CD4-positive, alpha-beta T cell (primary cell): ENCODE results near the gene RPS25. TPM values are rescaled to one million over a fixed set of nuclear protein-coding genes. Genes with fewer than 3 reads are reported as not detected.
A peak's percentile ranks its signal among the peaks of the same experiment; 100 is the strongest.

Experiments
- ATAC-seq: fragments of 200-7000 bp; cut with Tn5 transposase; one replicate; pipeline ENCODE4 v1.10.0; 2022; ENCODE audit warnings: mild to moderate bottlenecking; ENCODE audit not compliant: poor library complexity
- CTCF ChIA-PET: fragments of 350-600 bp; sonication (Branson Sonifier 250); formaldehyde crosslinking; loops from one replicate; lab custom pipeline; 2021; ENCODE audit warnings: antibody characterized with exemption, inconsistent platforms; lab: Charles Lee
- POLR2A ChIA-PET: fragments of 350-600 bp; sonication (Branson Sonifier 250); formaldehyde crosslinking; loops from one replicate; lab custom pipeline; 2021; ENCODE audit warnings: antibody characterized with exemption, inconsistent platforms; lab: Charles Lee
- DNase-seq, 14 experiments: peaks; one replicate each; pipeline ENCODE4 v3.0.0-alpha.2; 2013 to 2020; ENCODE audit warnings: mixed read lengths in 2 of 14
- H3K27ac ChIP-seq, 2 donors: one replicate each; pipeline versions ENCODE4 v1.5.1 to v1.7.0; 2013; ENCODE audit warnings: low read length in 2 of 2, low read depth in 1 of 2, mild to moderate bottlenecking in 1 of 2
- H3K27me3 ChIP-seq, 2 experiments: 1 replicate in 1 of 2; 2 replicates in 1 of 2; pipeline versions ENCODE4 v1.6.1 to v1.7.0; 2013; ENCODE audit warnings: low read length in 2 of 2, control low read depth in 1 of 2, mild to moderate bottlenecking in 1 of 2, moderate library complexity in 1 of 2; ENCODE audit not compliant: insufficient read depth in 2 of 2, control insufficient read depth in 1 of 2
- H3K36me3 ChIP-seq: one replicate; pipeline ENCODE4 v1.6.1; 2013; ENCODE audit warnings: low read length, control low read depth; ENCODE audit not compliant: insufficient read depth
- H3K4me1 ChIP-seq: one replicate; pipeline ENCODE4 v1.6.1; 2013; ENCODE audit warnings: low read length, control low read depth; ENCODE audit not compliant: insufficient read depth
- H3K4me3 ChIP-seq: one replicate; pipeline ENCODE4 v1.5.1; 2013; ENCODE audit warnings: mild to moderate bottlenecking, low read length, moderate library complexity
- H3K9me3 ChIP-seq, 2 experiments: 1 replicate in 1 of 2; 2 replicates in 1 of 2; pipeline versions ENCODE4 v1.6.1 to v1.7.0; 2013; ENCODE audit warnings: low read length in 2 of 2, mild to moderate bottlenecking in 2 of 2, control low read depth in 1 of 2, moderate library complexity in 1 of 2; ENCODE audit not compliant: control insufficient read depth in 1 of 2, insufficient read depth in 1 of 2
- H3K27ac Mint-ChIP-seq: one replicate; pipeline ENCODE4 v1.8.0; 2020; ENCODE audit warnings: mixed read lengths
- H3K27me3 Mint-ChIP-seq: one replicate; pipeline ENCODE4 v1.8.0; 2021; ENCODE audit warnings: mixed read lengths
- H3K36me3 Mint-ChIP-seq: one replicate; pipeline ENCODE4 v1.8.0; 2021; ENCODE audit warnings: low read depth, mixed read lengths
- H3K4me1 Mint-ChIP-seq: one replicate; pipeline ENCODE4 v1.8.0; 2021; ENCODE audit warnings: low read depth, mixed read lengths
- H3K4me3 Mint-ChIP-seq: one replicate; pipeline ENCODE4 v1.8.0; 2020; ENCODE audit warnings: mild to moderate bottlenecking, mixed read lengths
- H3K9me3 Mint-ChIP-seq: one replicate; pipeline ENCODE4 v1.8.0; 2020; ENCODE audit warnings: mixed read lengths
- intact Hi-C, 2 experiments: fragments of 100-400 bp; cut with DNase I in 1 of 2; cut with micrococcal nuclease in 1 of 2; formaldehyde crosslinking; loops; one replicate each; pipeline versions ENCODE4 v1.15.1 to v1.9.0; 2023 to 2025; cut with DNase I, micrococcal nuclease
- polyA plus RNA-seq, 2 donors: library from polyadenylated mRNA; unstranded; fragments of 120-200 nt; gene quantifications; one replicate each; pipeline ENCODE4 v1.2.1, GENCODE V29; 2013
- total RNA-seq, 174 experiments: library from RNA in 2 of 174; stranded (reverse) in 2 of 174; gene quantifications; one replicate each; pipeline ENCODE4 v1.2.3 and lab custom pipeline; 2021 to 2026
- TF ChIP-seq, protein P1 (sequence below): fragments of 200-600 bp; IDR thresholded peaks from one replicate; pipeline ENCODE4 v1.8.0; 2022; ENCODE audit warnings: antibody characterized with exemption, mild to moderate bottlenecking

Gene RPS25
- 1,000 to 10,000 TPM; 2,261 to 2,296 TPM for total RNA-seq
- 4,217 TPM for polyA plus RNA-seq (2013, experiment 1 of 2)
- polyA plus RNA-seq (2013, experiment 2 of 2) = 2,700 TPM
- total RNA-seq (lab: John Stamatoyannopoulos, UW) = 526 to 1,465 (median 873) reads per million in 172 experiments

DNA sequence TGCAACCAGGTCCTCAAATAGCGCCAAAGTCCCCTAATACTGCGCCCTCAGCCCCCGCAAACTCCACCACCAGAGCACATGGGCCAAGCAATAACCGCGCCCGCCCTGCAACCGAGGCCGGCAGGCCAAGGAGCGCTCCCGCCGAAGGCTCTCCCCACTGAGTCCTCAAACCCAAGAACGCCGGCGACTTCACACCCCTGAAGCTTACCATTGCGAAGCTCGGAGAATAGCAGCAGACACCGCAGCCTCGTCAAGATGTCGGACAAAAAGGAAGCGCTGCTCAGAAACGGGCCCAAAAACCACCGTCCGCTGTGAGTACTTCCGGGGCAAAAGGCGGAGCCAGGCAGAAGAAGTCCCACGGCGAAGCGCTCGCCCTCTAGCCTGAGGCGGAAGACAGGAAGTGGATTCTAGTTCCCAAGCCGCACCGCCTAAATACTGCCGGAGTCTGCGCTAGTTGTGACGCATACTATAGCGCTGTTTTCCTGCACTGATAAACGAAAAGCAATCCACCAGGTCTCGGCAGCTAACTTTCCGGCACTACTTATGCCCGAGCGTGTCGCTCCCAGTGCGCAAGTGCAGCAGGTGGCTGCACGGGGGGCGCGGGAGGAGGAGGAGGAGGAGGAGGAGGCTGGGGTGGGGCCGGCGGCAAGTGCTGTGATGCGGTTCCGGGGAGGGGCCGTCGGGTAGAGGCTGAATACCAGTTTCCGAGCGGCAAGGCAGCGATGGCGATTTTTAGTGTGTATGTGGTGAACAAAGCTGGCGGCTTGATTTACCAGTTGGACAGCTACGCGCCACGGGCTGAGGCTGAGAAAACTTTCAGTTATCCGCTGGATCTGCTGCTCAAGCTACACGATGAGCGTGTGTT lies at the start of gene RPS25, which contains the start of gene TRAPPC4:
RPS25 (minus strand) TSS at position 270 of the 865 bp plus-strand sequence; CDS start at position 211, 59 bp downstream.
TRAPPC4 (plus strand) TSS at position 693 of the 865 bp plus-strand sequence; CDS start at position 723, 30 bp downstream.
- peak within 1 kb of the TSS; percentile 63 for H3K4me3 ChIP-seq
- POLR2A ChIA-PET = interaction anchor here (0.5 to 4.9 kb wide), 36 partner anchors 10 to 446 kb away, joined by 3 to 94 read pairs (median 4); partner anchors contain the start of genes ARCN1, C2CD2L, CBL and CENATAC
- Mint-ChIP-seq H3K4me3 (peak within 1 kb of the TSS; percentile 100), H3K9me3 (no peaks in the 10 kb centered on the region), H3K4me1 (peaks cover 62% of the 10 kb centered on the region), H3K27me3 (no peaks in the 10 kb centered on the region), H3K36me3 (peaks cover 94% of the 10 kb centered on the region), H3K27ac (peak within 1 kb of the TSS; percentile 99)
- no peaks in the 10 kb centered on the region for H3K27me3 ChIP-seq
- DNase-seq = peak; percentile 92 to 99 (median 94)
- TF ChIP-seq, protein P1, sequence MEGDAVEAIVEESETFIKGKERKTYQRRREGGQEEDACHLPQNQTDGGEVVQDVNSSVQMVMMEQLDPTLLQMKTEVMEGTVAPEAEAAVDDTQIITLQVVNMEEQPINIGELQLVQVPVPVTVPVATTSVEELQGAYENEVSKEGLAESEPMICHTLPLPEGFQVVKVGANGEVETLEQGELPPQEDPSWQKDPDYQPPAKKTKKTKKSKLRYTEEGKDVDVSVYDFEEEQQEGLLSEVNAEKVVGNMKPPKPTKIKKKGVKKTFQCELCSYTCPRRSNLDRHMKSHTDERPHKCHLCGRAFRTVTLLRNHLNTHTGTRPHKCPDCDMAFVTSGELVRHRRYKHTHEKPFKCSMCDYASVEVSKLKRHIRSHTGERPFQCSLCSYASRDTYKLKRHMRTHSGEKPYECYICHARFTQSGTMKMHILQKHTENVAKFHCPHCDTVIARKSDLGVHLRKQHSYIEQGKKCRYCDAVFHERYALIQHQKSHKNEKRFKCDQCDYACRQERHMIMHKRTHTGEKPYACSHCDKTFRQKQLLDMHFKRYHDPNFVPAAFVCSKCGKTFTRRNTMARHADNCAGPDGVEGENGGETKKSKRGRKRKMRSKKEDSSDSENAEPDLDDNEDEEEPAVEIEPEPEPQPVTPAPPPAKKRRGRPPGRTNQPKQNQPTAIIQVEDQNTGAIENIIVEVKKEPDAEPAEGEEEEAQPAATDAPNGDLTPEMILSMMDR = no peak
- H3K27ac ChIP-seq = peak within 1 kb of the TSS; percentile 93
- ATAC-seq = peak; percentile 83
- peaks cover 62% of the 10 kb centered on the region for H3K36me3 ChIP-seq
- peaks cover 0 to 3% of the 10 kb centered on the region in 2 experiments for H3K9me3 ChIP-seq
- peaks cover 58% of the 10 kb centered on the region for H3K4me1 ChIP-seq
- CTCF ChIA-PET = interaction anchor here (0.9 to 2.4 kb wide), 5 partner anchors 10 to 47 kb away, joined by 3 to 13 read pairs (median 4); partner anchors contain the start of gene SLC37A4
- intact Hi-C loops = loop anchor here (1.0 to 5.0 kb wide), 6 partner anchors 12 to 179 kb away; partner anchors contain the start of genes CENATAC (in 2 of the 2), DPAGT1 (in 2 of the 2), SLC37A4 (in 2 of the 2) and VPS11 (in 2 of the 2)

GRCh38 chr11:119067371-119068222 lies 49.5 kb upstream of the RPS25 start, which contains the start of gene VPS11:
VPS11 (plus strand) TSS chr11:119067818; CDS start chr11:119067824, 6 bp downstream.
- Histone ChIP-seq H3K27me3 (no peaks in the 10 kb centered on the region), H3K4me3 (peak within 1 kb of the TSS; percentile 99), H3K27ac (peak within 1 kb of the TSS; percentile 84 to 95), H3K4me1 (peaks cover 43% of the 10 kb centered on the region), H3K36me3 (peaks cover 29% of the 10 kb centered on the region), H3K9me3 (no peaks in the 10 kb centered on the region)
- Mint-ChIP-seq H3K27ac (peak within 1 kb of the TSS; percentile 90), H3K36me3 (peaks cover 47% of the 10 kb centered on the region), H3K4me1 (peaks cover 45% of the 10 kb centered on the region), H3K4me3 (peak within 1 kb of the TSS; percentile 91), H3K27me3 (no peaks in the 10 kb centered on the region), H3K9me3 (no peaks in the 10 kb centered on the region)
- ChIA-PET CTCF (interaction anchor here (1.0 to 3.9 kb wide), 6 partner anchors 10 to 289 kb away, joined by 3 to 22 read pairs (median 4); partner anchors contain the start of genes HMBS, HYOU1, NLRX1 and SLC37A4), POLR2A (interaction anchor here (0.6 to 2.2 kb wide), 40 partner anchors 9 to 669 kb away, joined by 3 to 55 read pairs (median 4); partner anchors contain the start of genes C2CD2L, CBL, CENATAC and DDX6)
- DNase-seq (peak; percentile 93 to 99 (median 98)), ATAC-seq (peak; percentile 91)
- intact Hi-C loops = loop anchor here (1.0 to 5.0 kb wide), 9 partner anchors 10 to 55 kb away; partner anchors contain the start of genes DPAGT1 (in 2 of the 2), HINFP (in 2 of the 2), RPS25 (in 2 of the 2) and TRAPPC4 (in 2 of the 2)
- TF ChIP-seq, protein P1 = no peak
